ENCODE measurements around the gene PARVA.

Gene PARVA

GRCh38 chr11:12560861-12561260, 183.5 kb downstream of the PARVA start:
- no peak for DNase-seq

DNA sequence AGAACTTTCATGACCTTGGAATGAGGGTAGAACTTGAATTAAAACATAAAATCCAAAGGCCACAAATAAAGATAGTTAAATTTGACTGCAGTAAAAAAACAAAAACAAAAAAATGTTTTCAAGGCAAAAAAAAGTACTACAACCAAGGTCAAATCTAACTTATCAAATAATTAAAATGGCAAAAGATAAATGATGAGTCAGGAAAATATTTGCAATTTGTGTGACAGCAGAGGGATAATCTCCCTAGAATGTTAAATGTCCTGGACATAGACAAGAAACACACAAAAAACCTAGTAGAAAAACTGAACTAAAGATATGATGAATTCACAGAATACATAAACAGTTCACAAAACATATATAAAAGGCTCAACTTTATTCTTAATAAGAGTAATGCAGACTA, 186.6 kb downstream of the PARVA start:
- no peak for DNase-seq

DNA sequence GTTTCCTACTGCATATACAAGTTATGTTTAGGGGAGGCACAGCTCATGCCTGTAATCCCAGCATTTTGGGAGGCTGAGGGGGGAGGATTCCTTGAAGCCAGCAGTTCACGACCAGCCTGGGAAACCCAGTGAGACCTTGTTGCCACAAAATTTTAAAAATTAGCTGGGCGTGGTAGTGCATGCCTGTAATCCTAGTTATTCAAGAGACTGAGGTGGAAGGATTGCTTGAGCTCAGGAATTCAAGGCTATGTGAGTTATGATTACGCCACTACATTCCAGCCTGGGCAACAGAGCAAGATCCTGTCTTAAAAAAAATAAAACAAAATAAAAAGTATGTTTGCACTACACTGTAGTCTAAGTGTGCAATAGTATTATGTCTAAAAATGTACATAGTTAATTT, 188.0 kb downstream of the PARVA start:
- DNase-seq, result no peak

GRCh38 chr11:12567746-12568460, 190.5 kb downstream of the PARVA start:
- no peak for DNase-seq

GRCh38 chr11:12569499-12570425, 192.4 kb downstream of the PARVA start:
- DNase-seq, result no peak

DNA sequence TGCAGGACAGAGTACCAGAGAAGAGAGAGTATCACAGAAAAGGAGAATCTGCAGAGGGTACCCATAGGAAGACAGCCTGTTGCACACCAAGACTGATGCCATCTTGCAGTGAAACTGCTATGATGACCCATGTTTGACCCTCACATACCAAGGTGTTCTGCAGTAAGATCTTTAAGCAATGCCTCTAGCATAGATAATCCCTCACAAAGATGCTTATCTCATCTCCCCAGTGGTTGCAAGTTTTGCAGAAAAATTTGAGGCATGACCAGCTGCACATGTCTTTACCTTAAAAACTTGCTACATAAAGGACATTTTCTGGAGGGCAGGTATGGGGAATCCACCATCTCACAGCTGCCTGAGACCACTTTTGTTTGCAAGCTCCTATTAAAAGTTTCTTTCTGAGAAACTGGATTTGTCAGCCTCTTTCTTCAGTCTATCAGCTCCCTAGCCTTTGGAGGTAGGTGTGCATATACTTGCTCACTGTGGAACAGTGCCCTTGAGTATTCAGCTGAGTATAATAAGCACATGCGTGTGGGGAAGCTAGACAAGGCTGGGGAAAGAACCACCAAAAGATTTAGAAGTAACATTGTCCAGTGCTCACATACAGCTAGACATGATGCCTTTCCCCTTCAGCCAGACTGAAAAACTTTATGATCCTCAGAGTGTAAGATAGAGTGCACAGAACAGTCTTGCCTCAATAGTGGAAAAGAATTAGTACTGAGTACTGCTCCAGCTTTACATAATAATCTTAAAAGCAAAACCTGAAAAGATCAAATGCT, 196.5 kb downstream of the PARVA start:
- no peak for DNase-seq

- DNase-seq, result no peak
Observed at GRCh38 chr11:12577725-12578644, 200.6 kb downstream of the PARVA start.

DNA sequence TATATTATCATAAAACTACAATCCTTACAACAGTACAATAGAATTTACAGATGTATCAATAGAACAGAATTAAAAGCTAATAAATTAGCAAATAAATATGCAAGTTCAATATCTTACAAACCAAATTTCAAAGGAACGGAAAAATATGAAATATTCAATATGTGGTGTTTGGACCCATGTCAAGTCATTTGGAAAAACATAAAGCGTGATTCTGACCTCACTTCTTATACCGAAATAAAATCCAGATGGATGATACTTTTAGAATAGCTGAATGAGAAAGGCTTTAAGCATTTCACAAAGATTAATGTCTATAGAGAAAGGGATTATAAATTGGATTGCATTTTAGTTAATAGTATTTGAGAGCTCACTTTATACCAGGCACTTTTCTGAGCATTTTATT, 204.0 kb downstream of the PARVA start:
- DNase-seq, result no peak

- DNase-seq, result peak; percentile 78 to 91
Observed at GRCh38 chr11:12581923-12582322, 204.6 kb downstream of the PARVA start.

Data from NCI-H187 (cell line).